SK-N-SH (cell line): Measurements from ENCODE around the gene MEAK7. TPM values are rescaled to one million over a fixed set of nuclear protein-coding genes. Genes with fewer than 3 reads are reported as not detected.

Experiments used
- CTCF ChIA-PET: fragments of 300-600, 350-600 bp; formaldehyde crosslinking; extraction: SDS; loops from one replicate; lab custom pipeline; 2021; lab: Yijun Ruan, JAX
- POLR2A ChIA-PET: fragments of 350-600 bp; sonication (Branson Sonifier 250); formaldehyde crosslinking; extraction: SDS; loops from one replicate; lab custom pipeline; 2020; ENCODE audit warnings: antibody characterized with exemption, inconsistent platforms; lab: Yijun Ruan, JAX
- DNase-seq: peaks from one replicate; pipeline ENCODE4 v3.0.0; 2012
- H2AFZ ChIP-seq: fragments of 200-600 bp; sonication (generic); 2 replicates; pipeline ENCODE4 v1.8.1; 2016; ENCODE audit warnings: antibody characterized with exemption, mild to moderate bottlenecking, low read depth
- H3F3A ChIP-seq: fragments of 200-600 bp; sonication (generic); replicated peaks from 2 replicates; pipeline ENCODE3; 2016; ENCODE audit warnings: antibody characterized with exemption, mild to moderate bottlenecking; ENCODE audit not compliant: insufficient read depth
- H3K27ac ChIP-seq, 2 experiments: fragments of 200-500 bp in 1 of 2; fragments of 200-600 bp in 1 of 2; sonication (Bioruptor generic) in 1 of 2; sonication (generic), shearing (Covaris generic) in 1 of 2; 2 replicates each; pipeline versions ENCODE4 v1.5.1 to v1.6.1; 2014 to 2016; ENCODE audit warnings: low read depth in 2 of 2, inconsistent platforms in 1 of 2, low read length in 1 of 2, mild to moderate bottlenecking in 1 of 2, mixed read lengths in 1 of 2
- H3K27me3 ChIP-seq: fragments of 200-600 bp; sonication (generic), shearing (Covaris generic); 2 replicates; pipeline ENCODE4 v1.6.1; 2016; ENCODE audit warnings: mixed run types; ENCODE audit not compliant: insufficient read depth
- H3K36me3 ChIP-seq, 2 experiments: fragments of 200-500 bp in 1 of 2; fragments of 200-600 bp in 1 of 2; sonication (Bioruptor generic) in 1 of 2; sonication (generic) in 1 of 2; replicated peaks in 1 of 2; 2 replicates each; pipeline versions ENCODE3 to v1.5.1; 2014 to 2016; ENCODE audit warnings: low read length in 1 of 2, mild to moderate bottlenecking in 1 of 2; ENCODE audit not compliant: insufficient read depth in 2 of 2, control insufficient read depth in 1 of 2
- H3K4me1 ChIP-seq, 2 experiments: fragments of 200-500 bp in 1 of 2; fragments of 200-600 bp in 1 of 2; sonication (Bioruptor generic) in 1 of 2; sonication (generic), shearing (Covaris generic) in 1 of 2; 2 replicates each; pipeline versions ENCODE4 v1.5.1 to v1.6.1; 2014 to 2016; ENCODE audit warnings: low read depth in 1 of 2, low read length in 1 of 2, mixed run types in 1 of 2; ENCODE audit not compliant: insufficient read depth in 2 of 2, control insufficient read depth in 1 of 2
- H3K4me2 ChIP-seq: fragments of 200-600 bp; sonication (generic), shearing (Covaris generic); 2 replicates; pipeline ENCODE4 v1.6.1; 2017; ENCODE audit warnings: mixed run types
- H3K4me3 ChIP-seq, 2 experiments: fragments of 200-500 bp in 1 of 2; fragments of 200-600 bp in 1 of 2; sonication (Bioruptor generic) in 1 of 2; sonication (generic), shearing (Covaris generic) in 1 of 2; 2 replicates each; pipeline versions ENCODE4 v1.5.1 to v1.8.1; 2014 to 2016; ENCODE audit warnings: low read depth in 2 of 2, inconsistent platforms in 1 of 2, low read length in 1 of 2, mild to moderate bottlenecking in 1 of 2, mixed read lengths in 1 of 2, moderate library complexity in 1 of 2
- H3K79me2 ChIP-seq: fragments of 200-600 bp; sonication (generic); 2 replicates; pipeline ENCODE4 v1.8.1; 2017; ENCODE audit warnings: mild to moderate bottlenecking; ENCODE audit not compliant: insufficient read depth
- H3K9ac ChIP-seq: fragments of 200-600 bp; sonication (generic); 2 replicates; pipeline ENCODE4 v1.6.1; 2017; ENCODE audit warnings: mixed run types
- H3K9me2 ChIP-seq: fragments of 200-600 bp; sonication (generic); 2 replicates; pipeline ENCODE4 v1.6.1; 2017; ENCODE audit warnings: mixed run types
- H3K9me3 ChIP-seq: fragments of 200-600 bp; sonication (generic); 2 replicates; pipeline ENCODE4 v1.6.1; 2017; ENCODE audit warnings: mixed run types, mild to moderate bottlenecking, moderate library complexity
- H4K20me1 ChIP-seq: fragments of 200-600 bp; sonication (generic); 2 replicates; pipeline ENCODE4 v1.6.1; 2017; ENCODE audit warnings: mild to moderate bottlenecking, mixed run types; ENCODE audit not compliant: insufficient read depth
- FOSL2 ChIP-seq: IDR thresholded peaks from 2 replicates; pipeline ENCODE4 v1.4.0; 2012; ENCODE audit warnings: low read depth, mild to moderate bottlenecking, moderate library complexity, borderline replicate concordance
- IRF3 ChIP-seq: fragments of 150-350 bp; IDR thresholded peaks from 2 replicates; pipeline ENCODE4 v1.6.1; 2016; ENCODE audit warnings: mild to moderate bottlenecking, low read depth, low read length
- REST ChIP-seq: IDR thresholded peaks from 2 replicates; pipeline ENCODE4 v1.6.1; 2012; ENCODE audit warnings: mild to moderate bottlenecking, low read depth, low read length, moderate library complexity
- TAF1 ChIP-seq: IDR thresholded peaks from 2 replicates; pipeline ENCODE4 v1.6.1; 2012; ENCODE audit warnings: low read depth, mild to moderate bottlenecking, low read length, moderate library complexity, borderline replicate concordance
- TEAD4 ChIP-seq: IDR thresholded peaks from 2 replicates; pipeline ENCODE4 v1.4.0; 2012; ENCODE audit warnings: mild to moderate bottlenecking, borderline replicate concordance; ENCODE audit not compliant: insufficient read depth
- USF2 ChIP-seq: fragments of 150-350 bp; IDR thresholded peaks from 2 replicates; pipeline ENCODE4 v1.6.1; 2017; ENCODE audit warnings: antibody characterized with exemption, low read length, low read depth, borderline replicate concordance
- YY1 ChIP-seq: IDR thresholded peaks from 2 replicates; pipeline ENCODE4 v1.4.0; 2012; ENCODE audit warnings: low read depth, mild to moderate bottlenecking
- ZBTB33 ChIP-seq: IDR thresholded peaks from 2 replicates; pipeline ENCODE4 v1.4.0; 2012; ENCODE audit warnings: low read depth, borderline replicate concordance
- WGBS: methylation state at CpG from one replicate; pipeline ENCODE4 v1.1.6; 2017; ENCODE audit warnings: low lambda C conversion rate; 5-methylcytosine and 5-hydroxymethylcytosine counted together
- polyA plus RNA-seq, 3 experiments: library from polyadenylated mRNA; depleted of rRNA; stranded (reverse); fragments of >200 nt; gene quantifications; 2 replicates each; pipeline ENCODE4 v1.2.3, GENCODE V29; 2012

MEAK7 gene
- polyA plus RNA-seq, 1 of the 3 experiments (the other 2 are of a cell fraction), result 11.9 TPM

GRCh38 chr16:84517366-84517765 is 12.9 kb upstream of the MEAK7 start (continued):
- TF ChIP-seq REST (no peak), TAF1 (no peak), ZBTB33 (no peak), YY1 (no peak)
- TF ChIP-seq, all 33 proteins: peak for 0

- TF ChIP-seq FOSL2 (no peak), USF2 (no peak), TEAD4 (no peak), IRF3 (no peak)
- POLR2A ChIA-PET, result interaction anchor here (0.7 kb wide), 1 partner anchor 9 kb away, joined by 4 read pairs; no protein-coding TSS in a partner anchor
- WGBS, result 93% methylated on average over 18 of the region's 26 CpGs
- no peak overlapping the region for H3K4me3 ChIP-seq
- H3K9me3 ChIP-seq, result no peaks in the 10 kb centered on the region
- DNase-seq, result no peak
- no peak overlapping the region for H3K27ac ChIP-seq
- H3K79me2 ChIP-seq, result no peaks in the 10 kb centered on the region
- H3F3A ChIP-seq, result peaks cover 8% of the 10 kb centered on the region
- H3K9ac ChIP-seq, result no peak overlapping the region
- H3K27me3 ChIP-seq, result no peaks in the 10 kb centered on the region
- H3K4me1 ChIP-seq, result peaks cover 6 to 8% of the 10 kb centered on the region in 2 experiments; a peak in 2 of 4 replicates
- no peak overlapping the region for H3K4me2 ChIP-seq
- no peak overlapping the region for H2AFZ ChIP-seq
- H3K9me2 ChIP-seq, result no peaks in the 10 kb centered on the region
- CTCF ChIA-PET, result interaction anchor here (1.4 to 5.1 kb wide), 4 partner anchors 10 to 223 kb away, joined by 4 to 56 read pairs (median 6); partner anchors contain the start of gene MEAK7
- H3K36me3 ChIP-seq, result no peaks in the 10 kb centered on the region
- H4K20me1 ChIP-seq, result no peaks in the 10 kb centered on the region
Measured at GRCh38 chr16:84514874-84515835, 10.7 kb upstream of the MEAK7 start.
